GM12891 (cell line): ENCODE data around the gene PPFIA1.

ENCODE experiments used
- PAX5 ChIP-seq: IDR thresholded peaks from 2 replicates; pipeline ENCODE4 v1.6.1; 2011; ENCODE audit warnings: low read length, moderate library complexity, mild to moderate bottlenecking; ENCODE audit not compliant: insufficient read depth, severe bottlenecking
- POLR2A ChIP-seq: IDR thresholded peaks from 2 replicates; pipeline ENCODE4 v1.6.1; 2011; ENCODE audit warnings: low read depth, low read length, control low read depth
- POLR2AphosphoS5 ChIP-seq: IDR thresholded peaks from 2 replicates; pipeline ENCODE4 v1.6.1; 2011; ENCODE audit warnings: low read depth, low read length, control low read depth
- POU2F2 ChIP-seq: IDR thresholded peaks from 2 replicates; pipeline ENCODE4 v1.6.1; 2011; ENCODE audit warnings: low read depth, mild to moderate bottlenecking, control low read depth, low read length, moderate library complexity
- SPI1 ChIP-seq: IDR thresholded peaks from 2 replicates; pipeline ENCODE4 v1.6.1; 2011; ENCODE audit warnings: low read depth, low read length, control low read depth
- TAF1 ChIP-seq: IDR thresholded peaks from 2 replicates; pipeline ENCODE4 v1.6.1; 2011; ENCODE audit warnings: low read depth, low read length, control low read depth

- TF ChIP-seq POLR2A (no peak), POLR2AphosphoS5 (no peak), SPI1 (no peak), TAF1 (no peak), POU2F2 (no peak), PAX5 (no peak)
Observed at GRCh38 chr11:70281156-70281609, 10.7 kb downstream of the PPFIA1 start.
